Right cardiac atrium (tissue), 5 donors: Measurements from ENCODE around the gene MXRA7. TPM values are rescaled to one million over a fixed set of nuclear protein-coding genes. Genes with fewer than 3 reads are reported as not detected.
A peak's percentile ranks its signal among the peaks of the same experiment; 100 is the strongest.
"Not testable (repeated sequence)": the region's sequence is repeated elsewhere in the genome, so short reads cannot be mapped to it uniquely, and the experiment has no call there.

Experiments used
- ATAC-seq, 2 donors: fragments of 200-7000 bp; cut with Tn5 transposase; one replicate each; pipeline versions ENCODE4 v1.8.0 to v1.9.1; 2020; ENCODE audit warnings: moderate library complexity in 2 of 2, mild to moderate bottlenecking in 1 of 2
- DNase-seq, 3 donors: peaks; one replicate each; pipeline ENCODE4 v3.0.0-alpha.2; 2020
- H3K27ac ChIP-seq: one replicate; pipeline ENCODE4 v1.5.1; 2013; ENCODE audit warnings: mild to moderate bottlenecking, low read length, control low read depth, moderate library complexity
- H3K27me3 ChIP-seq: one replicate; pipeline ENCODE4 v1.6.1; 2013; ENCODE audit not compliant: control insufficient read depth, insufficient read depth
- H3K4me1 ChIP-seq: one replicate; pipeline ENCODE4 v1.6.1; 2013; ENCODE audit warnings: low read length; ENCODE audit not compliant: control insufficient read depth, insufficient read depth
- H3K4me3 ChIP-seq: one replicate; pipeline ENCODE4 v1.5.1; 2013; ENCODE audit warnings: low read length, control low read depth
- H3K9me3 ChIP-seq: one replicate; pipeline ENCODE4 v1.6.1; 2013; ENCODE audit warnings: low read length; ENCODE audit not compliant: control insufficient read depth
- WGBS: extraction: QIAGEN DNeasy Blood & Tissue Kit; methylation state at CpG from one replicate; pipeline ENCODE4 v1.1.7; 2013; 5-methylcytosine and 5-hydroxymethylcytosine counted together
- intact Hi-C, 4 donors: fragments of 100-400 bp; cut with DNase I; formaldehyde crosslinking; loops; one replicate each; pipeline versions ENCODE4 v1.11.0 to v1.14.0; 2022 to 2023
- polyA plus RNA-seq: library from polyadenylated mRNA; stranded (reverse); fragments of 200-250 nt; gene quantifications from one replicate; pipeline ENCODE4 v1.2.3, GENCODE V29; 2013
- total RNA-seq, 4 donors: library from RNA; stranded (reverse); fragmentation: NEBNext Ultra II Directional; extraction: Animal tissue kit (Norgen Biotek cat#: 25700); gene quantifications; one replicate each; pipeline ENCODE4 v1.2.1, GENCODE V29; 2021
- donor health status: healthy with polysubstance abuse.
- donor health status: DM: no; HTN: yes; CAD: no.
- donor health status: DM: no; HTN: no; CAD: no.
- donor health status: DM: no; HTN: yes; CAD: no; lungs with severe emphysema.
- donor health status: DM: yes; HTN: yes; CAD: no.

MXRA7 gene
- total and polyA plus RNA-seq, 5 donors, result 461 to 558 (median 504) TPM

GRCh38 chr17:76735006-76735405, 24.2 kb upstream of the MXRA7 start:
- intact Hi-C loops, result no loop called here
- Histone ChIP-seq H3K4me3 (peak overlapping the region; percentile 74), H3K9me3 (no peaks in the 10 kb centered on the region), H3K4me1 (peaks cover 2% of the 10 kb centered on the region), H3K27ac (no peak overlapping the region), H3K27me3 (no peaks in the 10 kb centered on the region)
- ATAC-seq (no peak), DNase-seq (no peak)
- 14% methylated on average over 5 of the region's 5 CpGs for WGBS

- Histone ChIP-seq H3K9me3 (no peaks in the 10 kb centered on the region), H3K27ac (no peak overlapping the region), H3K4me1 (peaks cover 2% of the 10 kb centered on the region), H3K4me3 (peak overlapping the region; percentile 27), H3K27me3 (no peaks in the 10 kb centered on the region)
- WGBS, result 16% methylated on average over 8 of the region's 8 CpGs
- DNase-seq (no peak), ATAC-seq (no peak)
- intact Hi-C loops, result no loop called here
These were observed 23.5 kb upstream of the MXRA7 start for GRCh38 chr17:76734080-76734840.

GRCh38 chr17:76733618-76733957, 22.8 kb upstream of the MXRA7 start:
- no peaks in the 10 kb centered on the region for H3K9me3 ChIP-seq
- H3K27ac ChIP-seq, result no peak overlapping the region
- peaks cover 2% of the 10 kb centered on the region for H3K4me1 ChIP-seq
- intact Hi-C loops, result no loop called here
- H3K4me3 ChIP-seq, result no peak overlapping the region
- 62% methylated on average over 1 of the region's 1 CpG for WGBS
- no peak for DNase-seq
- H3K27me3 ChIP-seq, result no peaks in the 10 kb centered on the region
- no peak for ATAC-seq

- WGBS, result 66% methylated on average over 3 of the region's 3 CpGs
These were observed 22.2 kb upstream of the MXRA7 start for GRCh38 chr17:76732734-76733617.

GRCh38 chr17:76731800-76732733, 21.3 kb upstream of the MXRA7 start:
- 89% methylated on average over 13 of the region's 13 CpGs for WGBS
- H3K27ac ChIP-seq, intact Hi-C loops, H3K9me3 ChIP-seq, ATAC-seq, H3K27me3 ChIP-seq, H3K4me3 ChIP-seq, DNase-seq, H3K4me1 ChIP-seq: not testable (repeated sequence)

More at GRCh38 chr17:76732734-76733617, 22.2 kb upstream of the MXRA7 start:
- DNase-seq (no peak), ATAC-seq (no peak)
- Histone ChIP-seq H3K27me3 (no peaks in the 10 kb centered on the region), H3K27ac (no peak overlapping the region), H3K9me3 (no peaks in the 10 kb centered on the region), H3K4me3 (no peak overlapping the region), H3K4me1 (peaks cover 2% of the 10 kb centered on the region)
- intact Hi-C loops, result no loop called here

GRCh38 chr17:76727745-76728456, 17.1 kb upstream of the MXRA7 start:
- 61% methylated on average over 18 of the region's 18 CpGs for WGBS

GRCh38 chr17:76726776-76727718, 16.3 kb upstream of the MXRA7 start, which contains the start of gene METTL23:
METTL23 (plus strand) TSS chr17:76726839; CDS start chr17:76729711, 2,872 bp downstream.
- ATAC-seq (peak; percentile 67 to 70), DNase-seq (peak; percentile 86 to 95 (median 94))
- intact Hi-C loops, result no loop called here
- peak within 1 kb of the TSS; percentile 98 for H3K27ac ChIP-seq
- peaks cover 2% of the 10 kb centered on the region for H3K4me1 ChIP-seq
- no peaks in the 10 kb centered on the region for H3K9me3 ChIP-seq
- no peaks in the 10 kb centered on the region for H3K27me3 ChIP-seq
- peak within 1 kb of the TSS; percentile 81 for H3K4me3 ChIP-seq
- 2% methylated on average over 71 of the region's 71 CpGs for WGBS

More at GRCh38 chr17:76727745-76728456, 17.1 kb upstream of the MXRA7 start:
- ATAC-seq (no peak), DNase-seq (no peak)
- Histone ChIP-seq H3K4me1 (peaks cover 2% of the 10 kb centered on the region), H3K4me3 (peak overlapping the region; percentile 76), H3K9me3 (no peaks in the 10 kb centered on the region), H3K27ac (peak overlapping the region; percentile 97), H3K27me3 (no peaks in the 10 kb centered on the region)
- intact Hi-C loops, result no loop called here

GRCh38 chr17:76726231-76726775, 15.5 kb upstream of the MXRA7 start, which contains the start of gene JMJD6:
JMJD6 (minus strand) TSS chr17:76726606; CDS start chr17:76726475, 131 bp downstream.
- ATAC-seq, result peak; percentile 96 to 97
- Histone ChIP-seq H3K4me1 (peaks cover 2% of the 10 kb centered on the region), H3K9me3 (no peaks in the 10 kb centered on the region), H3K27me3 (no peaks in the 10 kb centered on the region), H3K4me3 (peak within 1 kb of the TSS; percentile 81), H3K27ac (peak within 1 kb of the TSS; percentile 98)
- WGBS, result under 1% methylated on average over 60 of the region's 60 CpGs
- DNase-seq, result peak; percentile 98 to 99 (median 98)
- intact Hi-C loops, result no loop called here

GRCh38 chr17:76725580-76726230, 14.9 kb upstream of the MXRA7 start:
- peak overlapping the region; percentile 81 for H3K4me3 ChIP-seq
- ATAC-seq (peak; percentile 51 to 68), DNase-seq (peak; percentile 85 to 91 (median 90))
- H3K27ac ChIP-seq, result peak overlapping the region; percentile 98
- whole genome bisulfite sequencing, result 2% methylated on average over 38 of the region's 38 CpGs
- no peaks in the 10 kb centered on the region for H3K9me3 ChIP-seq
- H3K4me1 ChIP-seq, result peaks cover 2% of the 10 kb centered on the region
- H3K27me3 ChIP-seq, result no peaks in the 10 kb centered on the region
- intact Hi-C loops, result no loop called here
